ENCODE data around the gene COTL1.

The COTL1 gene

DNA sequence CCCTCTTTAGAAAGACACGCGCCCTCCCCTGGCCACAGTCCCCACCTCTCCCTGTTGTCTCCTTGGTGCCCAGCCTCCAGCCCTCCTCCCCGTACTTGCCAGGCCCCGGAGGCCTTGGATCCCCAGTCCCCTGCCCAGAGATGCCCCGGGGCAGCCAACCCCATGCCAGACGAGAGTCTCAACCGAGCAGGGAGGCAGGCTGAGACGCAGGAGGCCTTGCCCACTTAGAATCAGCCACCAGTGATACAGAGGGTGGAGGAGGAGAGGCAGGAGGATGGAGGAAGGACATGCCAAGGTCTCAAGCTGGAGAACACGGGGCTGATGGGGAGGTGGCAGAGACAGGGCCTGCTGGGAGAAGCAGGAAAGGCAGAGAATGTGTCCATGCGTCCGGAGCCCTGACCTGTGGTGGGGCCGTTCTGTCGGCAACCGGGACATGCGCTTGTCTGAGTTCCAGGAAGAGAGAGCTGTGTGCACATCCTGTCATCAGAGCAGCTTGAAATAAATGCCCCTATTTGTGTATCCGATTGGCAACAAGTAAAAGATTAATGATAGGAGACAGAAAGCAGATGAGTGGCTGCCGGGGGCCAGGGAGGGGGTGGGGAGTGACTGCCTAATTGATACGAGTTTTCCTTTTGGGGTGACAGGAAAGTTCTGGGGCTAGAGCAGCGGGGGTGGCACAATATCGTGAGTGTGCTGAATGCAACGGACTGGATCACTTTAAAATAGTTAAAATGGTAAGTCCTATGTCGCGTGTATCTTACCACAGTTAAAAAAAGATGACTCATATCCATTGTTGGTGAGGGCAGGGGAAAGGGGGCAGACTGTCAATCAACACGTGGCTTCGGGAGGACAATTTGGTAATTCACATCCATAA, 68.7 kb downstream of the COTL1 start:
- DNase-seq (ENCODE audit: low read depth): peak; percentile 45

DNA sequence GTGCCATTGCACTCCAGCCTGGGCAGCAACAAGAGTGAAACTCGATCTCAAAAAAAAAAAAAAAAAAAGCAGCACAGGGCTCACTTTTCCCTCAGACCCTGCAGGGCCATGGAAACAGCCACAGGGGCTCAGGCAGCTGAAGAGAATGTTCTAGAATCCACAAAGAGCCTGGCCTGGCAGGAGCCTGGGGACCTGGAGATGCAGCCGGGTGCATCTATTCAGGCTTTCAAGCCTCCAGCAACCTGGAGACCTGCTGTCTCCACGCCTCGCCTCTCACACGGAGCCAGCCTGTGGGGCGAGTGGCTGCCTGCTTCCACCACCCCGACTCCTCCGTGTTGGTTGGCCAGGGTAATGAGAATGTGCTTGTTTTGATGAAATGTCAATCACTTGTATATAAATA, 69.4 kb downstream of the COTL1 start:
- no peak for DNase-seq (ENCODE audit: low read depth)

DNA sequence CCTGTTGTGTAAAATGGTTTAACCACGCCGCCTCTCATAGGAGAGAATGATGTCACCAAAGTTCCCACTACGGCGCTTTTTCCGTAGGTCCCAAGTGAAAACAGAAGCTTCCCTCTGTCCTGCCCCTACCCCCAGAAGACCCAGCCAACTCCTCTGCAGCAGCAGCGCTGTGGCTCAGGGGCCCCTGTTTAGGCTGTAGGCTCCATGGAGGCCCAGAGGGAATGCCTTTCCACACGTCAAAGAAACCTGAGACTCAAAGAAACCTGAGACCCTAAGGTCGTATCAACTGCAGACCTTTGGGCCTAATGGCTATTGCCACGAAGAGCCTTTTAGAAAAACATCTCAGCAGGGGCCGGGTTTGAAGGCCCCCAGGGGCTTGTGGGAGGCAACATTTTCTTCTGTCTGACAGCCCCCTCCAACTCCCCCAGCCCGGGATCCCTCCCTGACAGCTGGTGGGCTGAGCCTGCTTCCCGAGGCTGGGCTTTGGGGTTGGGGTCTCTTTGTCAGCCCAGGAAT, 70.3 kb downstream of the COTL1 start:
- no peak for DNase-seq (ENCODE audit: low read depth)

- DNase-seq (ENCODE audit: low read depth): no peak
Measured at GRCh38 chr16:84546669-84547545, 71.0 kb downstream of the COTL1 start.

- DNase-seq (ENCODE audit: low read depth): no peak
Measured at GRCh38 chr16:84545114-84545737, 72.7 kb downstream of the COTL1 start.

GRCh38 chr16:84544031-84544773, 73.7 kb downstream of the COTL1 start:
- DNase-seq (ENCODE audit: low read depth): no peak

GRCh38 chr16:84543253-84543652, 74.6 kb downstream of the COTL1 start:
- no peak for DNase-seq (ENCODE audit: low read depth)

GRCh38 chr16:84541999-84542817, 75.7 kb downstream of the COTL1 start:
- no peak for DNase-seq (ENCODE audit: low read depth)

DNA sequence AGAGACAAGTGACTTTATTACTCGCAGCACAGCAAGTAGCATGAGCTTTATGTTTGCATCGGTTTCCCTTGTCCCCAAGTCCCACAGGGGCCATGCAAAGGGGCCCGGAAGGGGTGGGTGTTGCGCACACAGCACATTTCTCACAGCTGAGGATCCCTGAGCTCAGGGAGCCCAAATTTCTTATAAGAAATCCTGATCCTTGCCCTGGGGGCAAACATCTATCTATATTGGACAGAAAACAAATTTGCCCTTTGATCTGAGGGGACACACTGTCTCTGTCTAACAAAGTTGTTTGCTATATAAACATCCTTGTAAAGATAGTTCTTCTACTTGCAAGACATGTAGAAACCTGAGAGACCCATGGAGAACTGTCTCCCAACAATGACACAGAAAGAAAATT, 77.7 kb downstream of the COTL1 start:
- DNase-seq (ENCODE audit: low read depth): no peak

DNA sequence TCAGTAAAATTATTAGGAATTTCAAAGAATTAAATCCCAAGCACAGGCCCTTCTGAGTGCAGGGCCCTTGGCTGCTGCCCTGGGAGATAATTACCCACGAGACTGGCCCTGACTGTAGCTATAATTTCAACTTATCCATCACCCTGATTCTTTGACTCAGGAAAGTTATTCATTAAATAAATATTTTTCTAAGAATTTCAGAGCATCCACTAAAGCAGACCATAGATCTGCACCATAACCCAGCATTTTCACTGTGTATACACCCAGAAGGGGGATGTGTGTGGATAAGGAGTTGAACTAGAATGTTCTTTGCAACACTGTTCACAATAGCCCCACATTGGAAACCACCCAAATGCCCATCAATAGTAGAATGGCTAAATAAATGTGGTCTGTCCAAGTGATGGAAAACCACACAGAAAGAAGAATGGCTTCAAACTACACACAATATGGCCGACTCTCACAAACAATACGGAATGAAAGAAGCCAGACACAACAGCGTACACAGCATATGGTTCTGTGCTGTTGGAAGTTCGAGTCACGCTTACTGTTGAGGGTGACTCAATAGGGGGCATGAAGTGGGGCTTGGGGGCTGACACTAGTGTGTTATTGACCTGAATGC, 79.5 kb downstream of the COTL1 start:
- no peak for DNase-seq (ENCODE audit: low read depth)

DNA sequence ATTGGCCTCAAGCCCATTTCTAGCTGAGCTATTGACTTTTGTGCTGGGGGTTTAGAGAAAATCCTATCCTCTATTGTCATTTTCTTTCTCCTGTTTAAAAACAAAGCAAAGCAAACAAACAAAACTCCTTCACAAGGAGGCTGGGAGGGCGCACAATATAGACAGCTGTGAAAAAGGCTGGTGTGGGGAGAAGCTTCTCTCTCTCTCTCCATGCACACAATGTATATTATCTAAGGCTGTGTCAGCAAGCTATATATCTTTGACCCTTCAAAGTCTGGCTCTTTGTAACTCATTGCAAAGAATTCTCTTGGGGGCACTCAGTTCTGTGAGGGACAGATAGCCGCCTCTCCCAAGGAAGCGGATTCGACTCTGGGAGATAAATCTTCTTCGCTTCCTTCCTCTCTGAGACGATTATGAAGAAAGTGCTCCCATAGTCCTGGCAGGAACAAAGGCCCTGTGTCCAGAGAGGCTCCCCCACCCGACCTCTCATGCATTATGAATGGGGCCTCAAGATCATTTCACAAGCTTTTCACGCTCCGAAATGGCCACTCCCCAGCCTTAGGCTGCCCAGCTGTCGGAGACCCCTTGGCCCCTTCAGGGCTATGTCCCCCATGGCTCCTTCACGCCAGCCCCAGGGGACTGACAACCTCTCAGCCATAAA, 80.3 kb downstream of the COTL1 start:
- DNase-seq (ENCODE audit: low read depth): no peak

DNA sequence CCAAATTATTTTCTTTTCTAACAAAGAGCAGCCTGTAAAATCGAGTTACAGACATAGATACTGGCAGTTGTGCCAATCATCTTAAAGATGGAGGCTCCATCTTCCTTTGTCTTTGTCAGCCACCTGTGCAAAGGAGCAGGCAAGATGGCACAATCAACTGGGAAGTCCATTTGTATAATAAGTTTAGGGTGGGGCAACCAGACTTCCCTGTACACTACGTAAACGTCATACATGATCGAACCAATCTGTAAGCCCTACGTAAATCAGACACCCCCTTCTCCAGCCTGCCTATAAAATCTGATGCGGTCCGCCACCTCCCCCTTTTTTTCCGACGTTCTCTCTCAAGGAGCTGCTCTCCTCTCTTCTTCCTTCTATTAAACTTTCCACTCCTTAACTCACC, 82.0 kb downstream of the COTL1 start:
- no peak for DNase-seq (ENCODE audit: low read depth)

DNA sequence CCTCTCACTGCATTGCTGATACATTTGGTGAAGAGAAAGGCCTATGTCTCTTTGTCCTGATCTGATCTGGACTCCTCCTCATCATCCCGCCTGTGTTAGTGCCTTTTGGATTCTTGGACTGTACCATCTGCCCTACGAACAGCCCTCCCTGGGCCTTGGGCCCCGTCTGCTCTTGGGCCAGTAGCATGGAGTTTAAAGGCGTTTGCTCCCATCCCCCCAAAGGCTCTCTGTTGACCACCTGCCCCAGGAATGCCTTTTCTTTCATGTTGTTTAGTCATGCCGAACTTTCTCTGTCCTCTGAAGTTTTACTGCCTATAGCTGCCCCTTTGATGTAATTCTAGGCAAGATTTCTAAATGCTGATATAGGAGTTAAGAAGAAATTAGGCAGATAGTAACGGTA, 82.5 kb downstream of the COTL1 start:
- no peak for DNase-seq (ENCODE audit: low read depth)

- DNase-seq (ENCODE audit: low read depth): no peak
Measured at GRCh38 chr16:84534815-84535214, 83.1 kb downstream of the COTL1 start.

DNA sequence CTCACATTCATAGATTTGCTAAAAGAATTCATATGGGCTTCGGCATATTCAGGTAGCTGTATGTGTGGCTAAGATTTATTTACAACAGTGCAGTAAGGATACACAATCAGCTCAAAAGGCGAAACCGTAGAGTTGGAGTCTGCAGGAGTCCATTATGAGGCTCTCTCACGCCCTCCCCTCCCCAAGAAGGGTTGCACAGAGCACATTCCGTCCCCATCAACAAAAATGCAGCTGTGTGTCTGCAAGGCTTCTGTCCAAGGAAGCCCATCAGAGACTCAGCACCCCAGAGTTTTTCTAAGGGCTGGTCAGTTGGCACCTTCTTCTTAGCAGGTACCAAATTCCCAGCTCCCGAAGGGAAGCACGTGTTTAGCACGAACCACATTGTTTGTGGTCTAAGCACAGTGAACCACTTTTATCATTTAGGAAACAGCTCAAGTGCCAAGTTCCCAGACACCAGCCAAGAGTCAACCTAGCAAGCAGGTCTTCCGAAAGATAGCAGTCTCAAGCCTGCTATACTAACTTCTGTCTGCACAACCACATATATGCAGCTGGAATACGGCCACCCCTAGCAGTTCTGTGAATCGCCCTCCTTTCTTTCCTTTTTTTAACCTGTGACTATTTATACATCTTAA, 84.9 kb downstream of the COTL1 start:
- DNase-seq (ENCODE audit: low read depth): no peak

GRCh38 chr16:84532291-84532724, 85.6 kb downstream of the COTL1 start:
- DNase-seq (ENCODE audit: low read depth): no peak

GRCh38 chr16:84531671-84532111, 86.2 kb downstream of the COTL1 start:
- DNase-seq (ENCODE audit: low read depth): no peak

DNA sequence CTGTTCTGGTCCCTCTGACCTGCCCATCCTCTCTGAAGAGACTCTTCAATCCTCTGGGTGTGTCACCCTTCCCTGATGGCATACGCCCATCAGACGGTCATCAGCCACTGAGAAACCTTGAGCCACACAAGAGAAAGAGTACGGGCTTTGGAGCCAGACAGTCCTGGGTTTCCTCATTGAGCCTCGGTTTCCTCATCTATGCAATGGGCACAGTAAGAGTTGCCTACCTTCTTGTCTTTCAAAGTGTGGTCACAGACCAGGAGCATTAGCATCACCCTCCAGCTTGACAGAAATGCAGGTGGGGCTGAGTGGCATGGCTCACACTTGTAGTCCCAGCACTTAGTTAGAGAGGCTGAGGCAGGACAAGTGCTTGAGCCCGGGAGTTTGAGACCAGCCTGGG, 87.3 kb downstream of the COTL1 start:
- no peak for DNase-seq (ENCODE audit: low read depth)

DNA sequence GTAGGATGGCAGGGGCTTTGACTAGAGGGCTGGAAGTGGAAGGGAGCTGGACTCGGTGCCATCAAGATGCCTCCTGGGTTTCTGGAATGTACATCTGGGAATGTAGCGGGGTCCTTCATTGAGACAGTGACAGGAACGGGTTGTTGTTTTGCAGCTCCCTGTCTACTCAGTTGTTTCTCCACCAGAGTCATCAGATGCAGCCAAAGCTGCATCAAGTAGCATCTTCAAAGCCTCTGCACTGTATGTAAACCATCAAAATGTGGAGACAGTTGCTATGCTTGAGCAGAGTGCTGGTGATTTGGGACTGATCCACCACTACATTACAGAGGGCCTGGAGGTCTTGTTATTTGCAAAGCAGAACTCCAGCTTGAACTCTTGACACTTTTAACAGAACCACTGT, 88.3 kb downstream of the COTL1 start:
- DNase-seq (ENCODE audit: low read depth): no peak

All from stimulated activated CD8-positive, alpha-beta memory T cell treated with anti-CD3 and anti-CD28 coated beads, Interleukin-12 subunit alpha, Interleukin-12 subunit beta, amount 100 ng/mL, for 4 hours (primary cell).